ENCODE data around the gene IVNS1ABP.
"Not testable (repeated sequence)": the region's sequence is repeated elsewhere in the genome, so short reads cannot be mapped to it uniquely, and the experiment has no call there.

Gene IVNS1ABP

DNA sequence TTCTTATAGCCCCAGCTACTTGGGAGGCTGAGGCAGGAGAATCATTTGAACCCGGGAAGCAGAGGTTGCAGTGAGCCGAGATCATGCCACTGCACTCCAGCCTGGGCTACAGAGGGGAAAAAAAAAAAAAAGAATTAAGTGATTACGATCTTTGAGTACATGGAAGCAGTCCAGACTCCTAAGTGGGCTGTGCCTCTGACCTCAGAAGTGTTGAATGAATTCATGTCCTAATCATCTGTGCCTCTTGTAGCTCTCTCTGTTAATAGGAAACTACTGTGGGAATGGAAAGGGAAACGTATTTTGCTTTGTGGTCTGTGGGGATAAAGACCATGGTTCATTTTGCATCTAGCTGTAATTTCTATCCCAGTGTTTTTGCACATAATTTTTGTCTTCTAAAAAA, 8.4 kb upstream of the IVNS1ABP start:
- H3K4me3 ChIP-seq (ENCODE audit: low read length) = no peak overlapping the region
- H3K36me3 ChIP-seq (ENCODE audit: control insufficient read depth, low read length) = no peaks in the 10 kb centered on the region
- no peak overlapping the region for H3K4me2 ChIP-seq (ENCODE audit: low read length)
- H3K79me2 ChIP-seq (ENCODE audit: control insufficient read depth, low read length) = no peaks in the 10 kb centered on the region
- H3K27ac ChIP-seq (ENCODE audit: low read depth, low read length) = no peak overlapping the region
- no peaks in the 10 kb centered on the region for H4K20me1 ChIP-seq (ENCODE audit: control insufficient read depth, insufficient read depth, low read depth, low read length)
- no peaks in the 10 kb centered on the region for H3F3A ChIP-seq (ENCODE audit: control insufficient read depth, insufficient read depth)
- H3K27me3 ChIP-seq (ENCODE audit: control insufficient read depth, low read length) = no peaks in the 10 kb centered on the region
- no peaks in the 10 kb centered on the region for H3K9me2 ChIP-seq (replicated peaks; ENCODE audit: control insufficient read depth, low read length)
- H3K9me3 ChIP-seq (ENCODE audit: control insufficient read depth, insufficient read depth, low read length) = no peaks in the 10 kb centered on the region
- TF ChIP-seq CTCF (IDR thresholded peaks at IDR 0.05; ENCODE audit: low read depth, low read length, poor library complexity, severe bottlenecking) = no peak
- TF ChIP-seq EZH2phosphoT487 (IDR thresholded peaks at IDR 0.05; ENCODE audit: borderline replicate concordance, low read length) = no peak
- H3K4me1 ChIP-seq (ENCODE audit: control insufficient read depth, low read length) = no peaks in the 10 kb centered on the region

- no peaks in the 10 kb centered on the region for H3K9me3 ChIP-seq (ENCODE audit: control insufficient read depth, insufficient read depth, low read length)
- no peaks in the 10 kb centered on the region for H3F3A ChIP-seq (ENCODE audit: control insufficient read depth, insufficient read depth)
- TF ChIP-seq CTCF (IDR thresholded peaks at IDR 0.05; ENCODE audit: low read depth, low read length, poor library complexity, severe bottlenecking) (no peak), EZH2phosphoT487 (IDR thresholded peaks at IDR 0.05; ENCODE audit: borderline replicate concordance, low read length) (no peak)
- H3K36me3 ChIP-seq (ENCODE audit: control insufficient read depth, low read length) = no peaks in the 10 kb centered on the region
- no peaks in the 10 kb centered on the region for H3K79me2 ChIP-seq (ENCODE audit: control insufficient read depth, low read length)
- H3K4me3 ChIP-seq (ENCODE audit: low read length) = no peak overlapping the region
- no peak overlapping the region for H3K4me2 ChIP-seq (ENCODE audit: low read length)
- no peak overlapping the region for H3K27ac ChIP-seq (ENCODE audit: low read depth, low read length)
- no peaks in the 10 kb centered on the region for H3K27me3 ChIP-seq (ENCODE audit: control insufficient read depth, low read length)
- H3K4me1 ChIP-seq (ENCODE audit: control insufficient read depth, low read length) = peaks cover 1% of the 10 kb centered on the region
- no peaks in the 10 kb centered on the region for H3K9me2 ChIP-seq (replicated peaks; ENCODE audit: control insufficient read depth, low read length)
- H4K20me1 ChIP-seq (ENCODE audit: control insufficient read depth, insufficient read depth, low read depth, low read length) = no peaks in the 10 kb centered on the region
These were observed 7.1 kb upstream of the IVNS1ABP start for GRCh38 chr1:185324118-185324517.

DNA sequence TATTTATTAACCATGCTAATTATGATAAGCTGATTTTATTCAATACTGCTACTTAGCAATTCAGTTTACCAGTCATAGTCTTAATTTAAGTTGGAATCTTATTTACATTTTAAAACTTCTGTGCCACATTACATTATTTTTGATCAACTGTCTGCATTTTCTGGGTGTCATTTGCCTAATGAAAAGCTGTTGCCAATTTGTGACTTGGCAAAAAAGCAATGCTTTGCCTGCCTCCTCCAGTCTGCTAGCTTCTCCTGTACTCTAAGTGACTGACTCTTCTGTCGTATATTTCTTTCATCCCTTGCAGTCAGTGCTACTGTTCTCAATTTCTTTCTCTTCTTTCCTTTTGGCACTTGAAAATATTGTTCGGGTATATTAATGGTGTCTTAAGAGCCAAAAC, 5.6 kb upstream of the IVNS1ABP start:
- no peaks in the 10 kb centered on the region for H3K9me2 ChIP-seq (replicated peaks; ENCODE audit: control insufficient read depth, low read length)

GRCh38 chr1:185321653-185322221, 4.7 kb upstream of the IVNS1ABP start:
- not testable (repeated sequence) for H3K9me3 ChIP-seq (ENCODE audit: control insufficient read depth, insufficient read depth, low read length); H3K79me2 ChIP-seq (ENCODE audit: control insufficient read depth, low read length); H3K27ac ChIP-seq (ENCODE audit: low read depth, low read length); H3K4me2 ChIP-seq (ENCODE audit: low read length); H3K27me3 ChIP-seq (ENCODE audit: control insufficient read depth, low read length); H3K36me3 ChIP-seq (ENCODE audit: control insufficient read depth, low read length); H3K9me2 ChIP-seq (replicated peaks; ENCODE audit: control insufficient read depth, low read length); H3K4me3 ChIP-seq (ENCODE audit: low read length); H3F3A ChIP-seq (ENCODE audit: control insufficient read depth, insufficient read depth); H4K20me1 ChIP-seq (ENCODE audit: control insufficient read depth, insufficient read depth, low read depth, low read length)
- peaks cover 19% of the 10 kb centered on the region for H3K4me1 ChIP-seq (ENCODE audit: control insufficient read depth, low read length)

More for the DNA sequence above, 5.6 kb upstream of the IVNS1ABP start:
- H3K36me3 ChIP-seq (ENCODE audit: control insufficient read depth, low read length) = no peaks in the 10 kb centered on the region
- TF ChIP-seq CTCF (IDR thresholded peaks at IDR 0.05; ENCODE audit: low read depth, low read length, poor library complexity, severe bottlenecking) = no peak
- no peak for TF ChIP-seq EZH2phosphoT487 (IDR thresholded peaks at IDR 0.05; ENCODE audit: borderline replicate concordance, low read length)
- peaks cover 16% of the 10 kb centered on the region for H3K4me1 ChIP-seq (ENCODE audit: control insufficient read depth, low read length)
- H3K27ac ChIP-seq (ENCODE audit: low read depth, low read length) = no peak overlapping the region
- H3K9me3 ChIP-seq (ENCODE audit: control insufficient read depth, insufficient read depth, low read length) = no peaks in the 10 kb centered on the region
- no peaks in the 10 kb centered on the region for H4K20me1 ChIP-seq (ENCODE audit: control insufficient read depth, insufficient read depth, low read depth, low read length)
- H3K4me3 ChIP-seq (ENCODE audit: low read length) = no peak overlapping the region
- no peaks in the 10 kb centered on the region for H3K27me3 ChIP-seq (ENCODE audit: control insufficient read depth, low read length)
- H3F3A ChIP-seq (ENCODE audit: control insufficient read depth, insufficient read depth) = no peaks in the 10 kb centered on the region
- H3K79me2 ChIP-seq (ENCODE audit: control insufficient read depth, low read length) = peaks cover 6% of the 10 kb centered on the region; the same call in 1 of the 2 replicates
- no peak overlapping the region for H3K4me2 ChIP-seq (ENCODE audit: low read length)

GRCh38 chr1:185321104-185321503, 4.1 kb upstream of the IVNS1ABP start:
- not testable (repeated sequence) for H4K20me1 ChIP-seq (ENCODE audit: control insufficient read depth, insufficient read depth, low read depth, low read length); H3K9me3 ChIP-seq (ENCODE audit: control insufficient read depth, insufficient read depth, low read length); H3K36me3 ChIP-seq (ENCODE audit: control insufficient read depth, low read length); H3K27ac ChIP-seq (ENCODE audit: low read depth, low read length); H3K4me3 ChIP-seq (ENCODE audit: low read length); H3K27me3 ChIP-seq (ENCODE audit: control insufficient read depth, low read length); H3K9me2 ChIP-seq (replicated peaks; ENCODE audit: control insufficient read depth, low read length); H3F3A ChIP-seq (ENCODE audit: control insufficient read depth, insufficient read depth); H3K4me2 ChIP-seq (ENCODE audit: low read length)
- Histone ChIP-seq H3K79me2 (ENCODE audit: control insufficient read depth, low read length) (peaks cover 16% of the 10 kb centered on the region), H3K4me1 (ENCODE audit: control insufficient read depth, low read length) (peaks cover 19% of the 10 kb centered on the region)
